IPS-20b (cell line): ENCODE results near the gene EXOC3L4.
A peak's percentile ranks its signal among the peaks of the same experiment; 100 is the strongest.

ENCODE experiments used
- H3K27ac ChIP-seq: one replicate; pipeline ENCODE4 v1.5.1; 2013; ENCODE audit warnings: low read length
- H3K27me3 ChIP-seq: 2 replicates; pipeline ENCODE4 v1.6.1; 2013; ENCODE audit warnings: mild to moderate bottlenecking, low read length, inconsistent platforms; ENCODE audit not compliant: insufficient read depth
- H3K36me3 ChIP-seq: 2 replicates; pipeline ENCODE4 v1.6.1; 2013; ENCODE audit warnings: low read depth, mild to moderate bottlenecking, inconsistent platforms, low read length, moderate library complexity; ENCODE audit not compliant: insufficient read depth
- H3K4me1 ChIP-seq: 2 replicates; pipeline ENCODE4 v1.6.1; 2013; ENCODE audit warnings: mild to moderate bottlenecking, control low read depth, inconsistent platforms, low read length, moderate library complexity; ENCODE audit not compliant: insufficient read depth
- H3K4me3 ChIP-seq: 2 replicates; pipeline ENCODE4 v1.5.1; 2013; ENCODE audit warnings: mild to moderate bottlenecking, low read length, inconsistent platforms
- H3K9ac ChIP-seq: 2 replicates; pipeline ENCODE4 v1.6.1; 2013; ENCODE audit warnings: low read depth, mild to moderate bottlenecking, inconsistent platforms, low read length, moderate library complexity
- H3K9me3 ChIP-seq: 2 replicates; pipeline ENCODE4 v1.6.1; 2013; ENCODE audit warnings: mild to moderate bottlenecking, low read depth, low read length, inconsistent platforms; ENCODE audit not compliant: insufficient read depth

The EXOC3L4 gene

GRCh38 chr14:103134919-103135318 is 40.4 kb downstream of the EXOC3L4 start:
- no peak overlapping the region for H3K4me3 ChIP-seq
- peaks cover 25% of the 10 kb centered on the region; the same call in 1 of the 2 replicates for H3K27me3 ChIP-seq
- peaks cover 12% of the 10 kb centered on the region for H3K36me3 ChIP-seq
- peaks cover 5% of the 10 kb centered on the region; the same call in 1 of the 2 replicates for H3K4me1 ChIP-seq
- no peaks in the 10 kb centered on the region for H3K9me3 ChIP-seq
- H3K9ac ChIP-seq: no peak overlapping the region
- H3K27ac ChIP-seq: no peak overlapping the region

- Histone ChIP-seq H3K36me3 (peaks cover 12% of the 10 kb centered on the region), H3K4me3 (no peak overlapping the region), H3K9ac (no peak overlapping the region), H3K27ac (no peak overlapping the region), H3K27me3 (peaks cover 32% of the 10 kb centered on the region), H3K9me3 (no peaks in the 10 kb centered on the region), H3K4me1 (peaks cover 5% of the 10 kb centered on the region; the same call in 1 of the 2 replicates)
Measured at GRCh38 chr14:103135333-103136260, 41.1 kb downstream of the EXOC3L4 start.

GRCh38 chr14:103136388-103137271 is 42.1 kb downstream of the EXOC3L4 start:
- Histone ChIP-seq H3K4me3 (no peak overlapping the region), H3K9me3 (no peaks in the 10 kb centered on the region), H3K4me1 (peaks cover 5% of the 10 kb centered on the region; the same call in 1 of the 2 replicates), H3K36me3 (peaks cover 12% of the 10 kb centered on the region), H3K9ac (no peak overlapping the region), H3K27ac (no peak overlapping the region), H3K27me3 (peaks cover 34% of the 10 kb centered on the region)

GRCh38 chr14:103137689-103138300 is 43.3 kb downstream of the EXOC3L4 start:
- H3K36me3 ChIP-seq: peaks cover 11% of the 10 kb centered on the region
- no peak overlapping the region for H3K4me3 ChIP-seq
- H3K4me1 ChIP-seq: peaks cover 5% of the 10 kb centered on the region; the same call in 1 of the 2 replicates
- no peak overlapping the region for H3K9ac ChIP-seq
- no peaks in the 10 kb centered on the region for H3K9me3 ChIP-seq
- H3K27me3 ChIP-seq: peaks cover 34% of the 10 kb centered on the region
- H3K27ac ChIP-seq: no peak overlapping the region

GRCh38 chr14:103138301-103139131 is 44.0 kb downstream of the EXOC3L4 start:
- Histone ChIP-seq H3K4me1 (peaks cover 5% of the 10 kb centered on the region; the same call in 1 of the 2 replicates), H3K9me3 (no peaks in the 10 kb centered on the region), H3K27me3 (peaks cover 34% of the 10 kb centered on the region), H3K9ac (peak overlapping the region; percentile 68; the same call in 1 of the 2 replicates), H3K4me3 (peak overlapping the region; percentile 69), H3K27ac (no peak overlapping the region), H3K36me3 (peaks cover 6% of the 10 kb centered on the region; the same call in 1 of the 2 replicates)

GRCh38 chr14:103139132-103140025 is 44.9 kb downstream of the EXOC3L4 start:
- no peak overlapping the region for H3K27ac ChIP-seq
- peaks cover 34% of the 10 kb centered on the region for H3K27me3 ChIP-seq
- H3K4me1 ChIP-seq: peaks cover 5% of the 10 kb centered on the region; the same call in 1 of the 2 replicates
- H3K36me3 ChIP-seq: no peaks in the 10 kb centered on the region
- H3K4me3 ChIP-seq: peak overlapping the region; percentile 69
- H3K9ac ChIP-seq: peak overlapping the region; percentile 68; the same call in 1 of the 2 replicates
- no peaks in the 10 kb centered on the region for H3K9me3 ChIP-seq

- Histone ChIP-seq H3K9me3 (no peaks in the 10 kb centered on the region), H3K36me3 (no peaks in the 10 kb centered on the region), H3K27ac (no peak overlapping the region), H3K4me1 (peaks cover 5% of the 10 kb centered on the region; the same call in 1 of the 2 replicates), H3K4me3 (no peak overlapping the region), H3K9ac (no peak overlapping the region), H3K27me3 (peaks cover 34% of the 10 kb centered on the region)
Measured at GRCh38 chr14:103140316-103141109, 46.0 kb downstream of the EXOC3L4 start.

- Histone ChIP-seq H3K36me3 (no peaks in the 10 kb centered on the region), H3K27me3 (peaks cover 34% of the 10 kb centered on the region), H3K4me3 (no peak overlapping the region), H3K27ac (no peak overlapping the region), H3K9me3 (no peaks in the 10 kb centered on the region), H3K4me1 (peaks cover 5% of the 10 kb centered on the region; the same call in 1 of the 2 replicates), H3K9ac (no peak overlapping the region)
Measured at GRCh38 chr14:103141117-103141796, 46.7 kb downstream of the EXOC3L4 start.

GRCh38 chr14:103142026-103142425 is 47.5 kb downstream of the EXOC3L4 start:
- Histone ChIP-seq H3K9me3 (no peaks in the 10 kb centered on the region), H3K4me1 (peaks cover 5% of the 10 kb centered on the region; the same call in 1 of the 2 replicates), H3K27me3 (peaks cover 34% of the 10 kb centered on the region), H3K9ac (no peak overlapping the region), H3K4me3 (no peak overlapping the region), H3K27ac (no peak overlapping the region), H3K36me3 (no peaks in the 10 kb centered on the region)
